ENCODE results near the gene CLMP.

DNA sequence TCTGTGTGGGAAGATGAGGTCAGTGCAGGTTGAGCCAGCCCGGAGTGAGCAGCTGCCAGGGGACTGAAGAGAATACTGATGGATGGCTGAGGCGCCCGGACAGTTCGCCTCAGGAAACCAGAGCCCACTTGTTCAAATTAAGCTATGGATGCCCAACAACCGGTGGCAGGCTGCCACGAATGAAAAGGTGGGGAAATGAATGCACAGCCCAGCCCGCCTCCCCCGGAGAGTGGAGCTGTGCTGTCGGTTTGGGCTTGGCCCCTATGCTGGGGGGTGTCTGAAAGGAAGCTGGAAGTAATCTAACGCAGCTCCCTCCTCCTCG lies 155.0 kb downstream of the CLMP start:
- TF ChIP-seq POLR2A (IDR thresholded peaks at IDR 0.05; ENCODE audit: low read length) (no peak), GATA1 (IDR thresholded peaks at IDR 0.05; ENCODE audit: low read depth, low read length) (no peak)
